C4-2B (cell line): ENCODE measurements around the gene XIAP.

Experiments
- CTCF ChIP-seq: fragments of 450-650 bp; conservative IDR thresholded peaks from 2 replicates; pipeline ENCODE4 v1.5.1; 2017; ENCODE audit warnings: mild to moderate bottlenecking
- ZFX ChIP-seq: fragments of 450-650 bp; IDR thresholded peaks from 2 replicates; pipeline ENCODE4 v1.6.1; 2017

- TF ChIP-seq CTCF, result no peak
- no peak for TF ChIP-seq ZFX
Observed at GRCh38 chrX:123817288-123817894, 42.5 kb upstream of the XIAP start.
